ENCODE results near the gene SH3BP1.

SH3BP1 gene

GRCh38 chr22:37632174-37633088, 7.0 kb upstream of the SH3BP1 start:
- in situ Hi-C loops (cut with MboI; ENCODE audit: low sequenced_read_pairs): no loop called here

- in situ Hi-C loops (cut with MboI; ENCODE audit: low sequenced_read_pairs): no loop called here
Observed at GRCh38 chr22:37633089-37633624, 6.3 kb upstream of the SH3BP1 start.

GRCh38 chr22:37633625-37634416, 5.6 kb upstream of the SH3BP1 start:
- in situ Hi-C loops (cut with MboI; ENCODE audit: low sequenced_read_pairs): no loop called here

- in situ Hi-C loops (cut with MboI; ENCODE audit: low sequenced_read_pairs): no loop called here
Observed at GRCh38 chr22:37634417-37634924, 5.0 kb upstream of the SH3BP1 start.

- in situ Hi-C loops (cut with MboI; ENCODE audit: low sequenced_read_pairs): no loop called here
Observed at GRCh38 chr22:37635157-37635556, 4.3 kb upstream of the SH3BP1 start.

GRCh38 chr22:37636186-37636948, 3.1 kb upstream of the SH3BP1 start:
- in situ Hi-C loops (cut with MboI; ENCODE audit: low sequenced_read_pairs): no loop called here

- in situ Hi-C loops (cut with MboI; ENCODE audit: low sequenced_read_pairs): no loop called here
Observed at GRCh38 chr22:37636949-37637273, 2.6 kb upstream of the SH3BP1 start.

GRCh38 chr22:37638391-37639069, 939 bp upstream of the SH3BP1 start:
- in situ Hi-C loops (cut with MboI; ENCODE audit: low sequenced_read_pairs): no loop called here

GRCh38 chr22:37639771-37640590, 512 bp downstream of the SH3BP1 start:
- in situ Hi-C loops (cut with MboI; ENCODE audit: low sequenced_read_pairs): no loop called here

- in situ Hi-C loops (cut with MboI; ENCODE audit: low sequenced_read_pairs): no loop called here
Observed at GRCh38 chr22:37640591-37641560, 1.4 kb downstream of the SH3BP1 start.

- in situ Hi-C loops (cut with MboI; ENCODE audit: low sequenced_read_pairs): no loop called here
Observed at GRCh38 chr22:37641561-37641949, 2.1 kb downstream of the SH3BP1 start.

- in situ Hi-C loops (cut with MboI; ENCODE audit: low sequenced_read_pairs): no loop called here
Observed at GRCh38 chr22:37643225-37643847, 3.9 kb downstream of the SH3BP1 start.

- in situ Hi-C loops (cut with MboI; ENCODE audit: low sequenced_read_pairs): no loop called here
Observed at GRCh38 chr22:37647317-37647716, 7.8 kb downstream of the SH3BP1 start.

- in situ Hi-C loops (cut with MboI; ENCODE audit: low sequenced_read_pairs): no loop called here
Observed at GRCh38 chr22:37647928-37648327, 8.5 kb downstream of the SH3BP1 start.

GRCh38 chr22:37650463-37651136, 11.1 kb downstream of the SH3BP1 start:
- in situ Hi-C loops (cut with MboI; ENCODE audit: low sequenced_read_pairs): no loop called here

- in situ Hi-C loops (cut with MboI; ENCODE audit: low sequenced_read_pairs): no loop called here
Observed at GRCh38 chr22:37654563-37655251, 15.2 kb downstream of the SH3BP1 start.

GRCh38 chr22:37655252-37655563, 15.7 kb downstream of the SH3BP1 start:
- in situ Hi-C loops (cut with MboI; ENCODE audit: low sequenced_read_pairs): no loop called here

Measured in HL-60/S4 treated with retinoic acid at 250 ng/mL for 4 days and 3 days (cell line).